ENCODE measurements around the gene FCHO1.

DNA sequence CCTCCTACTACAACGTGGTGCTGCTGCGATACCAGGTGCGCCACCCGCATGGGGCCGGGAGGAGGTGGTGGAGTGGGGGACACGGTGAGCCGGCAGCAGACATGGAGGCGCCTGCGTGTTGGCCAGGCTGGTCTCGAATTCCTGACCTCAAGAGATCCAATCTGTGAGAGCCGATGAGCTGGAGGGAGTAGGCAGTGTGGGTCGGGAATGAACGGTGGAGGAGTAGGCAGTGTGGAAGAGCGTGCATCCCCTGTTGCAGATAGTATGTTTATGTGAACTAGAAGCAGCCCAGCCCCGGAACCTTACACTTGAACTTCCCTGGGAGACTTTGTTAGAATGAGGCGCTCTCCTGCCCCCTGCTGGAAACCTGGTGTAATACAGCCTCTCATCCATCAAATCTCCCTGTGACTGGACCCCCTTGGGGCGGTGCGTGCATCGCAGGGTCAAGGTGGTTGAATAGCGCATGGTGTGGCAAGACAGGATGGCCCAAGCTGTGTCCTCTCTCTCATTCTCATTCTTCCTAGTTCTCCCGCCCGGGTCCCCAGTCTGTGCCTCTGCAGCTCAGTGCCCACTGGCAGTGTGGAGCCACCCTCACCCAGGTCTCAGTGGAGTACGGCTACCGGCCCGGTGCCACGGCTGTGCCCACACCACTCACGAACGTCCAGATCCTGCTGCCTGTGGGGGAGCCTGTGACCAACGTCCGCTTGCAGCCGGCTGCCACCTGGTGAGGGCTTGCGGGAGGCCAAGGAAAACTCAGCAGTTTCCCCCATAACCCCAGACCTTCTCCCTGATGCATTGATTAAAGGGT, 33.1 kb downstream of the FCHO1 start:
- TF ChIP-seq, protein P1, sequence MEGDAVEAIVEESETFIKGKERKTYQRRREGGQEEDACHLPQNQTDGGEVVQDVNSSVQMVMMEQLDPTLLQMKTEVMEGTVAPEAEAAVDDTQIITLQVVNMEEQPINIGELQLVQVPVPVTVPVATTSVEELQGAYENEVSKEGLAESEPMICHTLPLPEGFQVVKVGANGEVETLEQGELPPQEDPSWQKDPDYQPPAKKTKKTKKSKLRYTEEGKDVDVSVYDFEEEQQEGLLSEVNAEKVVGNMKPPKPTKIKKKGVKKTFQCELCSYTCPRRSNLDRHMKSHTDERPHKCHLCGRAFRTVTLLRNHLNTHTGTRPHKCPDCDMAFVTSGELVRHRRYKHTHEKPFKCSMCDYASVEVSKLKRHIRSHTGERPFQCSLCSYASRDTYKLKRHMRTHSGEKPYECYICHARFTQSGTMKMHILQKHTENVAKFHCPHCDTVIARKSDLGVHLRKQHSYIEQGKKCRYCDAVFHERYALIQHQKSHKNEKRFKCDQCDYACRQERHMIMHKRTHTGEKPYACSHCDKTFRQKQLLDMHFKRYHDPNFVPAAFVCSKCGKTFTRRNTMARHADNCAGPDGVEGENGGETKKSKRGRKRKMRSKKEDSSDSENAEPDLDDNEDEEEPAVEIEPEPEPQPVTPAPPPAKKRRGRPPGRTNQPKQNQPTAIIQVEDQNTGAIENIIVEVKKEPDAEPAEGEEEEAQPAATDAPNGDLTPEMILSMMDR (IDR thresholded peaks at IDR 0.05): peak; percentile 62 to 68 (median 68)
- no peak for TF ChIP-seq POLR2A (IDR thresholded peaks at IDR 0.05)
- TF ChIP-seq POLR2AphosphoS5 (IDR thresholded peaks at IDR 0.05): no peak
